Epithelial cell of esophagus (primary cell): ENCODE measurements around the gene SZT2.

ENCODE experiments used
- DNase-seq: peaks from one replicate; pipeline ENCODE4 v3.0.0; 2010; ENCODE audit warnings: low read depth
- H3K4me3 ChIP-seq: 2 replicates; pipeline ENCODE4 v1.5.1; 2011; ENCODE audit warnings: mild to moderate bottlenecking, low read length, control low read depth
- CTCF ChIP-seq: IDR thresholded peaks from 2 replicates; pipeline ENCODE4 v1.5.1; 2011; ENCODE audit warnings: low read depth, mild to moderate bottlenecking, low read length, control low read depth, inconsistent platforms; ENCODE audit not compliant: insufficient read depth; ENCODE audit errors: missing control alignments

SZT2 gene

GRCh38 chr1:43431676-43432075, 42.0 kb downstream of the SZT2 start:
- H3K4me3 ChIP-seq, result no peak overlapping the region
- TF ChIP-seq CTCF, result no peak
- DNase-seq, result no peak

GRCh38 chr1:43432171-43432860, 42.6 kb downstream of the SZT2 start:
- TF ChIP-seq CTCF, result no peak
- no peak overlapping the region for H3K4me3 ChIP-seq
- DNase-seq, result no peak

GRCh38 chr1:43432907-43433306, 43.2 kb downstream of the SZT2 start:
- no peak for DNase-seq
- H3K4me3 ChIP-seq, result no peak overlapping the region
- no peak for TF ChIP-seq CTCF

DNA sequence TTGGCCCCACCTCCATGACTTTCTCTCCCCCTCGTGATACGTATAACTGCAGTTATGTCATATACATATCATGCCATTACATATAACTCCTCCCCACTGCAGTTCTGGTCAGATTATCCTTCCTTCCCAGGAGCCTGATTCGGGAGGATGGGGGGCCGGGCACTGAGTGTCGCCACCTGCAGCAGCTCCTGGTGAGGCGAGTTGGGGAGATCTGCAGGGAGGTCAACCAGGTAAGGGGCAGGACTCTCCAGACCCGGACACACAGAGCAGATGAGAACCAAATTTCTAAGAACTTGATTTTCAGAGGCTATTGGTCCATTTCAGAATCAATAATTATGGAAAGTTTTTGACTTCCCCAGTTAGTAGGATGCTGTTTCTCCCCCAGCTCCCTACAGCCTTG, 44.6 kb downstream of the SZT2 start:
- TF ChIP-seq CTCF, result no peak
- no peak for DNase-seq
- no peak overlapping the region for H3K4me3 ChIP-seq

DNA sequence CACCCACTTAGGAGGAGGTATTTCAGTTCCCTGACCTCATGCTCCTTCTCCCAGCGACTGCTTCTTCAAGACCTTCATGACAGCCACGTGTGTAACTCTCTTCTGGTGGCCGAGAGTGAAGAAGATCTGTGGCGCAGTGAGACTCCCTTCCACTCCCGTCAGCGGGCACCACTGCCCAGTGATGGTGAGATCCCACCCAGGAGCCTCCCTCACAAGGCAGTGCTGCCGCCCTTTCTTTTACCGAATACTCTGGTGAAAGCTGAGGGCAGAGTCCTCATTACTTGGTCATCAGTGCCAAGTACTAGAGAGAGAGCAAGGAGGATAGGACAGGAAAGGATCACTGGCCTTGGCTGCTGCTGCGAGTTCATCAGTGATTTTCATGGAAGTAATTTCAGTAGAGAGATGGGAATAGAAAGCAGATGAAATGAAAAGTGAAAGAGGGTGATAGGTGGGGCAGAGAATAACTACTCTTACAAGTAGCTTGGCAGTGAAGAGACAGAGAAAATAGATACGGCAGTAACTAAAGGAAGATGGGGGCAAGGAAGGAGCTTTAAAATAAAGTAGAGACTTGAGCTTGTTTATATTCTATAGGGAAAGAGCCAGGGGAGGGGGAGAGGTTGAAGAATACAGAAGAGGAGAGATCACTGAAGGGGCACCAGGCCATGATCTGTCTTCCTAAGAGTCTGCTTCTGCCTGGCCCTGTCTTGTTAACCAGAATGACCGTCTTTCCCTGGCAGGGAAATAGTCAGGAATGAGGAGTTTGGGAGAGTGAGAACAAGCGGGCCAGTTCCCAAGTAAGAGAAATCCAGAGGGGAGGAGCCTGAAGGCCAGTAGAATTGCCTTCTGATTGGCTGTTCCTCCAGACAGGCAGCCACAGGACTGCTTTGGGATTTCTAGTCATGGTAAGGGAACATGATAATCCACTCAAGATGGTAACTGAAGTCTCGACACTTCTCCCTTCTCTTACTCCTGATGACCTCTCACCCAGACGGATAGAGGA, 45.7 kb downstream of the SZT2 start:
- DNase-seq, result no peak
- H3K4me3 ChIP-seq, result no peak overlapping the region
- TF ChIP-seq CTCF, result no peak

DNA sequence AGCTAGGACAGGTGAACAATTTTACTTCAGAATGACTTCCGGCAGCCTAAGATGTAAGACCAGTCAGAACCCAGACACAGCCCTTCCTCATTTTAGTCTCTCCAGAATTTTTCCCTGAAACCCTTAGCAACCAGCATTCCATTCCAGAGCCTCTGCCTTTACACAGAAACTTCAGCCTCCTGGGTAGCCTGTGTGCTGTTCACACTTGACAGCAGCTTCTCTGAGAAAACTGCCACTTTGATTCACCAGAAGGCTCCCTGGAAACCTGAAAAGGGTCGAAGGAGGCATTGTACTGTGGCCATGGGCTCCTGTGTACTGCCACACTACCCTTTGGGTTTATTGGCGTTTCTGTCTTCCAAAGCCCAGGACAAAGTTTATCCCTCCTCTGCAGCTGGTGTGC, 46.7 kb downstream of the SZT2 start:
- TF ChIP-seq CTCF, result no peak
- no peak for DNase-seq
- no peak overlapping the region for H3K4me3 ChIP-seq
